ENCODE results near the gene LRP5. TPM values are rescaled to one million over a fixed set of nuclear protein-coding genes. Genes with fewer than 3 reads are reported as not detected.
"Not testable (repeated sequence)": the region's sequence is repeated elsewhere in the genome, so short reads cannot be mapped to it uniquely, and the experiment has no call there.

LRP5 gene
- total and polyA plus RNA-seq, 5 experiments from 2014 or later, result 0.19 to 3.6 (median 1.4) TPM

GRCh38 chr11:68386331-68386978 lies 74.1 kb downstream of the LRP5 start:
- H3K36me3 Mint-ChIP-seq, result no peaks in the 10 kb centered on the region
- ATAC-seq (no peak), DNase-seq (no peak)
- H3K27me3 Mint-ChIP-seq, result no peaks in the 10 kb centered on the region
- POLR2A ChIA-PET, result no interaction called here
- H3K27ac Mint-ChIP-seq, result no peak overlapping the region
- H3K4me1 Mint-ChIP-seq, result peaks cover 1 to 7% (median 3%) of the 10 kb centered on the region in 4 donors
- no peak overlapping the region for H3K4me3 Mint-ChIP-seq
- H3K9me3 Mint-ChIP-seq, result no peaks in the 10 kb centered on the region

DNA sequence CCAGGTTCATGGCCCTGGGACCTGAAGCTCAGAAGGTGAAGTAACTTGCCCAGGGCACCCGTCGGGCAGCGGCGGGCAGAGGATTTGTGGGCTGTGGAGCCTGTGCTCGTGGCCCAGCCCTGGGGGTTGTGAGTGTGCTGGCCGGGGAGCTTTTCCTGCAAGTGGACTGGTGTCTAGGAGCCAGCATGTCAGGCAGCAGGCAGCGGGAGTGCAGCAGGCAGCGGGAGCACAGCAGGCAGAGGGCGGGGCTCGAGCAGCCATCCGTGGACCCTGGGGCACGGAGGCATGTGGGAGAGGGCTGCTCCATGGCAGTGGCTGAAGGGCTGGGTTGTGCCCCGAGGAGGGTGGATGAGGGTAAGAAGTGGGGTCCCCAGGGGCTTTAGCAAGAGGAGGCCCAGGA lies 75.4 kb downstream of the LRP5 start:
- POLR2A ChIA-PET, result no interaction called here
- no peak for ATAC-seq
- no peak for DNase-seq
- H3K27ac Mint-ChIP-seq, result no peak overlapping the region
- H3K4me1 Mint-ChIP-seq, result peaks cover 1 to 7% (median 3%) of the 10 kb centered on the region in 4 donors
- no peaks in the 10 kb centered on the region for H3K36me3 Mint-ChIP-seq
- no peaks in the 10 kb centered on the region for H3K27me3 Mint-ChIP-seq
- no peaks in the 10 kb centered on the region for H3K9me3 Mint-ChIP-seq
- H3K4me3 Mint-ChIP-seq, result no peak overlapping the region

- H3K36me3 Mint-ChIP-seq, result no peaks in the 10 kb centered on the region
- ATAC-seq (no peak), DNase-seq (no peak)
- H3K27me3 Mint-ChIP-seq, result no peaks in the 10 kb centered on the region
- H3K4me1 Mint-ChIP-seq, result peaks cover 0 to 6% (median 3%) of the 10 kb centered on the region in 4 donors
- H3K4me3 Mint-ChIP-seq, result no peak overlapping the region
- POLR2A ChIA-PET, result no interaction called here
- no peak overlapping the region for H3K27ac Mint-ChIP-seq
- H3K9me3 Mint-ChIP-seq, result no peaks in the 10 kb centered on the region
Measured at GRCh38 chr11:68388595-68389198, 76.3 kb downstream of the LRP5 start.

GRCh38 chr11:68390315-68390714 lies 77.9 kb downstream of the LRP5 start:
- ATAC-seq (no peak), DNase-seq (no peak)
- no peak overlapping the region for H3K4me3 Mint-ChIP-seq
- H3K36me3 Mint-ChIP-seq, result peaks cover 0 to 6% (median 1%) of the 10 kb centered on the region in 3 donors
- peaks cover 0 to 1% (median 0%) of the 10 kb centered on the region in 4 donors for H3K4me1 Mint-ChIP-seq
- H3K9me3 Mint-ChIP-seq, result no peaks in the 10 kb centered on the region
- no peaks in the 10 kb centered on the region for H3K27me3 Mint-ChIP-seq
- POLR2A ChIA-PET, result no interaction called here
- H3K27ac Mint-ChIP-seq, result peak overlapping the region in 1 of 10 donors; percentile 80

GRCh38 chr11:68392822-68393221 lies 80.4 kb downstream of the LRP5 start:
- ATAC-seq, result no peak
- Mint-ChIP-seq H3K36me3 (peaks cover 0 to 6% (median 1%) of the 10 kb centered on the region in 3 donors), H3K4me1 (peaks cover 0 to 1% (median 0%) of the 10 kb centered on the region in 4 donors)

DNA sequence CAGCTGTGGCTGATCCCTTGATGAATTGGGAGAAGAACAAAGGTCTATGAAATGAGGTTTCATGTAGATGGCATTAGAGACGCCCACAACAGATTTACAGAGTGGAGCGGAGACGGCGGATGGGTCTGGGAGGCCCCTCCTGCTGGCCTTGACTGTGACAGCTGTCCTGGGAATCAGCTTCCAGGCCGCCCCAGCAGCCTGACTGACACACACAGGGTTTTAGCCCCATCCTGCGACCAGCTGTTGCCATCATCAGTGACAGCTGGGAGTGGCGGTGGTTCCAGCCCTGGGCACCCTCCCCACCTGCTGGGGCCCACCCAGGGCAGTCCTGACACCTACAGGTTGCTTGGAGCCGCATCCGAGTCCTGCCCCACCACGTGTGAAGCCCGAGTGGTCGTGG lies 84.1 kb downstream of the LRP5 start:
- DNase-seq (no peak), ATAC-seq (no peak)
- POLR2A ChIA-PET, result no interaction called here
- Mint-ChIP-seq H3K36me3 (peaks cover 0 to 6% (median 1%) of the 10 kb centered on the region in 3 donors), H3K4me3 (no peak overlapping the region), H3K27me3 (no peaks in the 10 kb centered on the region), H3K27ac (no peak overlapping the region), H3K4me1 (peaks cover 0 to 1% (median 0%) of the 10 kb centered on the region in 4 donors), H3K9me3 (no peaks in the 10 kb centered on the region)

More at GRCh38 chr11:68392822-68393221, 80.4 kb downstream of the LRP5 start:
- DNase-seq, result no peak
- POLR2A ChIA-PET, result no interaction called here
- Mint-ChIP-seq H3K27ac (peak overlapping the region in 1 of 10 donors; percentile 51), H3K9me3 (no peaks in the 10 kb centered on the region), H3K4me3 (no peak overlapping the region), H3K27me3 (no peaks in the 10 kb centered on the region)

- Mint-ChIP-seq H3K4me1 (peaks cover 0 to 1% (median 0%) of the 10 kb centered on the region in 4 donors), H3K36me3 (peaks cover 0 to 6% (median 1%) of the 10 kb centered on the region in 3 donors), H3K27ac (peak overlapping the region in 1 of 10 donors; percentile 57), H3K4me3 (no peak overlapping the region), H3K9me3 (no peaks in the 10 kb centered on the region), H3K27me3 (no peaks in the 10 kb centered on the region)
- ATAC-seq (no peak), DNase-seq (no peak)
- POLR2A ChIA-PET, result no interaction called here
Measured at GRCh38 chr11:68397256-68397655, 84.9 kb downstream of the LRP5 start.

DNA sequence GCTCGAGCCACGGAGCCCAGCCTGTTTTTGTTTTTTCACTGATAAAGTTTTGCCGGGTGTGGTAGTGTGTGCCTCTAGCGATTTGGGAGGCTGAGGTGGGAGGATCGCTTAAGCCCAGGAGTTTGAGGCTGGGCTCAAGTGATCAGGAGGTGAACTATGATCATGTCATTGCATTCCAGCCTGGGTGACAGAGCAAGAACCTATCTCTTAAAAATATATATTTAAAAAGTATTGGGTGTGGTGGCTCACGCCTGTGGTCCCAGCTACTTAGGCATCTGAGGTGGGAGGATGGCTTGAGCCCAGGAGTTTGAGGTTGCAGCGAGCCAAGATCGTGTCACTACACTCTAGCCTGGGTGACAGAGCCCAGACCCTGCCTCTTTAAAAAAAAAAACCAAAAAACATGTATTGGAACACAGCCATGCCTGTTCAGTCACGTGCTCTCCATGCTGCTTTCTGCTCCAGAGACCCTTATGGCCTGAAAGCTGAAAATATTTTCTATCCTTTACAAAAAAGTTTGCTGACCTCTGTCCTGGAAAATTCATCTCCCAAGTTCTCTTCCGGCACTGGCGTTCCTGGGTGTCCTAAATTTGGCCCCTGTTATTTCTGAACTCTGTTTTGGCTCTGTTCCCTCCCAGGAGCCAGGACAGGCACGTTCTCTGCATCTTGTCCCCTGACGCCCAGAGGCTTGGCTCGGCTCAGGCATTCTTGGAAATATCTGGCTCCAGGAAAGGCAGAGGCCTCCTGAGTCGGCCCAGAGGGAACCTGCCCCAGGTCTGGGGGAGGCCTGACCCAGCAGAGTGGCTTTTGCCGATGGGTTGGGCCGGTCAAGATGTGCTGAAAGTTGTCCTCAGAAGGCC lies 86.8 kb downstream of the LRP5 start:
- Mint-ChIP-seq H3K4me3 (no peak overlapping the region), H3K27me3 (no peaks in the 10 kb centered on the region), H3K36me3 (peaks cover 0 to 3% (median 0%) of the 10 kb centered on the region in 3 donors), H3K4me1 (peaks cover 0 to 1% (median 0%) of the 10 kb centered on the region in 4 donors), H3K9me3 (no peaks in the 10 kb centered on the region), H3K27ac (peak overlapping the region in 1 of 10 donors; percentile 12)
- ATAC-seq (no peak), DNase-seq (no peak)
- POLR2A ChIA-PET, result interaction anchor here (0.6 kb wide), 1 partner anchor 373 kb away, joined by 3 read pairs; no protein-coding TSS in a partner anchor

DNA sequence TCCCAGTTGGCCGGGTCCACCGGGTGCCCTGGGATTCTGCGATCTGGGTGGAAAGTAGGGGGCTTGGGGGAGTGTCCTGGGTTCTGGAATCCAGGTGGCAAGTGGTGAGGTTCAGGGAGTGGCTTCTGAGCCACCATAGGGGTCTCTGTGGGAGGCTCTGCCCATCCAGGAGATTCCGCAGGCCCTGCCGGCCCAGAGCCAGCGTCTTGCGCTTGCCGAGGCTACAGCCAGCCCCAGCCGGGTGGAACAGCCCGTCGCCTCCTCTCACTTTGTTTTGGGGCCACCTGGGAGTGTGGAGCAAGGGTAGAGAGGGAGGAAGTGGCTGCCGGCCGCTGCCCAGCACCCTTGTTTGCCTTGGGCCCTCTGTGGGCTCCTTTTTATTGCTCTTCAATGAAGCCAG lies 87.5 kb downstream of the LRP5 start:
- Mint-ChIP-seq H3K27ac (no peak overlapping the region), H3K4me3 (no peak overlapping the region), H3K9me3 (no peaks in the 10 kb centered on the region), H3K27me3 (no peaks in the 10 kb centered on the region), H3K36me3 (no peaks in the 10 kb centered on the region), H3K4me1 (no peaks in the 10 kb centered on the region)
- DNase-seq, result no peak
- ATAC-seq, result no peak
- POLR2A ChIA-PET, result interaction anchor here (0.6 kb wide), 1 partner anchor 373 kb away, joined by 3 read pairs; no protein-coding TSS in a partner anchor

GRCh38 chr11:68400584-68400983 lies 88.2 kb downstream of the LRP5 start:
- POLR2A ChIA-PET, H3K36me3 Mint-ChIP-seq, H3K27ac Mint-ChIP-seq, H3K4me3 Mint-ChIP-seq, H3K4me1 Mint-ChIP-seq, ATAC-seq, H3K9me3 Mint-ChIP-seq, H3K27me3 Mint-ChIP-seq, DNase-seq: not testable (repeated sequence)

- POLR2A ChIA-PET, result no interaction called here
- Mint-ChIP-seq H3K9me3 (no peaks in the 10 kb centered on the region), H3K27ac (no peak overlapping the region), H3K27me3 (no peaks in the 10 kb centered on the region), H3K36me3 (peaks cover 0 to 4% (median 4%) of the 10 kb centered on the region in 3 donors), H3K4me3 (no peak overlapping the region), H3K4me1 (no peaks in the 10 kb centered on the region)
- ATAC-seq (no peak), DNase-seq (no peak)
Measured at GRCh38 chr11:68401856-68402255, 89.5 kb downstream of the LRP5 start.

DNA sequence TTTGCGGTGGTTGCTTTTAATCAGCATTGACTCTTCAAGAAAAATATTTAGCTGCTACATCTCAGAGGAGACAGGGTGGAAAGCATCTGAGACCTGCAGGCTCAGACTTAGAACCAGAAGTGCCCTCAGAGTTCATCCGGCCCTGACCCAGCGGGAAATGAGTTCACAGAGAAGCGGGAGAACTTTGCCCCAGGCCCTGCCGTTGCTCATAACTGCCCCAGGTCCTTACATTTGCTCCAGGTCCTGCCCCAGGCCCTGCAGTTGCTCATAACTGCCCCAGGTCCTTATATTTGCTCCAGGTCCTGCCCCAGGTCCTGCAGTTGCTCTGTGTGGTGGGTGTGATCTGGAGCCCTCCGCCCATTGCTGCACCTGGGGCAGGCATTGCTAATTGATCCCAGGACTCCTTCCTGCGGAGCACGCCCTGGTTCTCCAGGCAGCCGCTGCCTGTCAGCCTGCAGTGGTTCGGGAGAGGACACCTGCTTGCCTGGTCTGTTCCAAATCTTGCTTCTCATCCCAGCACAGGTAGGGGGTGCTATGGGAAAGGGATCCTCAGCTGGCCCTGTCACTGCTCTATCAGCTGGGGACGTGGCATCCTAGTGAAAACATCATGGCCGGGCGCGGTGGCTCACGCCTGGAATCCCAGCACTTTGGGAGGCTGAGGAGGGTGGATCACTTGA lies 90.1 kb downstream of the LRP5 start:
- no peak for ATAC-seq
- Mint-ChIP-seq H3K4me3 (no peak overlapping the region), H3K9me3 (no peaks in the 10 kb centered on the region), H3K27ac (peak overlapping the region in 1 of 10 donors; percentile 7), H3K27me3 (no peaks in the 10 kb centered on the region), H3K4me1 (no peaks in the 10 kb centered on the region), H3K36me3 (peaks cover 0 to 8% (median 5%) of the 10 kb centered on the region in 3 donors)
- POLR2A ChIA-PET, result no interaction called here
- DNase-seq, result no peak

Data from naive thymus-derived CD8-positive, alpha-beta T cell (primary cell).